ENCODE data around the gene KAZN. TPM values are rescaled to one million over a fixed set of nuclear protein-coding genes. Genes with fewer than 3 reads are reported as not detected.

The KAZN gene
- total and polyA plus RNA-seq, 2 of the 8 experiments (the other 6 are each of a cell fraction or from before 2014, with no cell fraction given) = 3.7 to 11.8 TPM

DNA sequence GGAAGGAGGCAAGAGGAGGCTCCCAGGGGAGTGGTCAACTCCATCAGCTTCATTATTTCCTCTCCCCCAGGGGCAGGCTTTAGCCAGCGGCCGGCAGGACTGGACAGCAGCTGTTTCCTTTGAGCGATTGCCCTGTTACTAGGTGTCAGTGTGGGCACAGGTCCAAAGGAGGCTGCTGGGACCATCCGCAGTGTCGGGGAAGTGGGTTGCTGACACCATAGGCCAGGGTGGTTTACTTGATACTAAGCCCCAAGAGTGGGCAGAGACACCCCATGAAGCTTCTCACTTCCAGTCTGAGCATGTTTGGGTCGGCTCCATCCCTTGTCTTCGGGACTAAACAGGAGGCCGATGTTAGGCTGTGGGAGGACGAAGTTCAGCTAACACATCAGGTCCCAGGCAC lies 63.6 kb downstream of the KAZN start:
- Histone ChIP-seq H3K4me1 (replicated peaks in 1 of 4; ENCODE audit: control insufficient read depth in 3 of 4, insufficient read depth in 4 of 4, low read length in 3 of 4) (0 out of 7 replicates have a peak, but pooled peaks cover 0 to 3% (median 2%) of the 10 kb centered on the region in 4 experiments), H3K9ac (replicated peaks in 1 of 4; ENCODE audit: extremely low read depth in 1 of 4, low read depth in 3 of 4, low read length in 3 of 4) (no peak overlapping the region), H2BK12ac (ENCODE audit: low read depth, low read length) (no peak overlapping the region), H3K27me3 (replicated peaks in 1 of 4; ENCODE audit: control insufficient read depth in 3 of 4, extremely low read depth in 1 of 4, insufficient read depth in 3 of 4, low read length in 3 of 4) (no peaks in the 10 kb centered on the region), H4K20me1 (replicated peaks in 1 of 2; ENCODE audit: control insufficient read depth in 1 of 2, insufficient read depth in 2 of 2, low read length in 2 of 2) (no peaks in the 10 kb centered on the region), H3K79me1 (ENCODE audit: low read depth, low read length) (no peaks in the 10 kb centered on the region), H3K9me3 (ENCODE audit: insufficient read depth in 2 of 2, low read depth in 1 of 2, low read length in 1 of 2) (no peaks in the 10 kb centered on the region), H2BK15ac (ENCODE audit: low read length) (no peak overlapping the region), H3K56ac (replicated peaks; ENCODE audit: insufficient read length, low read depth, low read length) (no peak overlapping the region), H3K14ac (ENCODE audit: insufficient read length) (no peak overlapping the region), H3K79me2 (ENCODE audit: control insufficient read depth in 1 of 2, insufficient read depth in 2 of 2, low read length in 2 of 2) (no peaks in the 10 kb centered on the region), H4K91ac (replicated peaks; ENCODE audit: insufficient read length, low read length) (no peak overlapping the region), H2AK5ac (ENCODE audit: low read depth, low read length) (no peak overlapping the region), H3K4me3 (ENCODE audit: extremely low read depth in 1 of 4, insufficient read depth in 2 of 4, low read depth in 3 of 4, low read length in 4 of 4) (no peak overlapping the region), H4K5ac (ENCODE audit: insufficient read length, low read depth, low read length) (no peak overlapping the region), H3K23me2 (ENCODE audit: low read depth, low read length) (no peaks in the 10 kb centered on the region; the same call in 1 of the 2 replicates), H3K18ac (ENCODE audit: extremely low read depth, low read length) (no peak overlapping the region), H3K4me2 (ENCODE audit: insufficient read depth in 1 of 2, low read depth in 2 of 2, low read length in 2 of 2) (no peak overlapping the region), H3K23ac (ENCODE audit: insufficient read length) (no peak overlapping the region), H2BK20ac (ENCODE audit: low read length) (no peak overlapping the region), H2AFZ (ENCODE audit: low read length) (no peak overlapping the region), H3K4ac (replicated peaks; ENCODE audit: insufficient read length, low read depth, low read length) (no peak overlapping the region), H2BK5ac (ENCODE audit: low read depth, low read length) (no peak overlapping the region), H2BK120ac (replicated peaks; ENCODE audit: low read depth, low read length) (no peak overlapping the region), H3K27ac (ENCODE audit: low read depth, low read length) (no peak overlapping the region), H4K8ac (ENCODE audit: extremely low read depth, insufficient read depth, low read length) (no peak overlapping the region), H3K36me3 (ENCODE audit: control insufficient read depth in 2 of 4, insufficient read depth in 4 of 4, low read length in 3 of 4) (no peaks in the 10 kb centered on the region)
- FAIRE-seq = no peak
- CTCF ChIA-PET (ENCODE audit: partially characterized antibody) = interaction anchor here (0.9 kb wide), 1 partner anchor 23 kb away, joined by 3 read pairs; no protein-coding TSS in a partner anchor
- TF ChIP-seq HDAC6 (IDR thresholded peaks at IDR 0.05; ENCODE audit: low read depth, low read length) = no peak
- no peak for TF ChIP-seq SP1 (IDR thresholded peaks at IDR 0.05; ENCODE audit: low read depth, low read length)
- no peak for TF ChIP-seq SIX5 (IDR thresholded peaks at IDR 0.05; ENCODE audit: low read depth, low read length)
- 85% methylated on average over 9 of the region's 9 CpGs; no CpG with 5 or more reads in 1 of the 2 experiments for WGBS, 2 experiments (ENCODE audit: extremely low coverage in 1 of 2, insufficient coverage in 1 of 2, insufficient read length in 1 of 2, insufficient replicate concordance in 2 of 2, low coverage in 1 of 2, low lambda C conversion rate in 2 of 2, missing lambda C conversion rate in 1 of 2)
- POLR2A ChIA-PET (ENCODE audit: partially characterized antibody) = no interaction called here
- DNase-seq (ENCODE audit: low read depth in 1 of 2, low spot score in 2 of 2) = no peak
